Measurements from ENCODE around the gene PCBP3.
A peak's percentile ranks its signal among the peaks of the same experiment; 100 is the strongest.

PCBP3 gene

GRCh38 chr21:45844181-45844580, 200.7 kb downstream of the PCBP3 start:
- TF ChIP-seq, protein P1, sequence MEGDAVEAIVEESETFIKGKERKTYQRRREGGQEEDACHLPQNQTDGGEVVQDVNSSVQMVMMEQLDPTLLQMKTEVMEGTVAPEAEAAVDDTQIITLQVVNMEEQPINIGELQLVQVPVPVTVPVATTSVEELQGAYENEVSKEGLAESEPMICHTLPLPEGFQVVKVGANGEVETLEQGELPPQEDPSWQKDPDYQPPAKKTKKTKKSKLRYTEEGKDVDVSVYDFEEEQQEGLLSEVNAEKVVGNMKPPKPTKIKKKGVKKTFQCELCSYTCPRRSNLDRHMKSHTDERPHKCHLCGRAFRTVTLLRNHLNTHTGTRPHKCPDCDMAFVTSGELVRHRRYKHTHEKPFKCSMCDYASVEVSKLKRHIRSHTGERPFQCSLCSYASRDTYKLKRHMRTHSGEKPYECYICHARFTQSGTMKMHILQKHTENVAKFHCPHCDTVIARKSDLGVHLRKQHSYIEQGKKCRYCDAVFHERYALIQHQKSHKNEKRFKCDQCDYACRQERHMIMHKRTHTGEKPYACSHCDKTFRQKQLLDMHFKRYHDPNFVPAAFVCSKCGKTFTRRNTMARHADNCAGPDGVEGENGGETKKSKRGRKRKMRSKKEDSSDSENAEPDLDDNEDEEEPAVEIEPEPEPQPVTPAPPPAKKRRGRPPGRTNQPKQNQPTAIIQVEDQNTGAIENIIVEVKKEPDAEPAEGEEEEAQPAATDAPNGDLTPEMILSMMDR (IDR thresholded peaks at IDR 0.05; ENCODE audit: low read length): no peak
- no peak for TF ChIP-seq EZH2 (optimal IDR thresholded peaks at IDR 0.05; ENCODE audit: low read depth, low read length)
- TF ChIP-seq EZH2phosphoT487 (IDR thresholded peaks at IDR 0.05; ENCODE audit: low read length): no peak
- Histone ChIP-seq H3K9me2 (replicated peaks; ENCODE audit: insufficient read depth, low read length) (no peaks in the 10 kb centered on the region), H3F3A (ENCODE audit: insufficient read depth, low read length) (no peaks in the 10 kb centered on the region), H3K9ac (ENCODE audit: low read length) (no peak overlapping the region), H3K4me1 (ENCODE audit: low read length) (no peaks in the 10 kb centered on the region), H3K27me3 (replicated peaks; ENCODE audit: insufficient read depth, low read length) (no peaks in the 10 kb centered on the region), H3K4me3 (ENCODE audit: low read length) (no peak overlapping the region), H3K36me3 (replicated peaks; ENCODE audit: insufficient read depth, low read length) (no peaks in the 10 kb centered on the region), H2AFZ (ENCODE audit: low read length) (no peak overlapping the region), H3K27ac (ENCODE audit: low read length) (no peak overlapping the region), H3K9me3 (replicated peaks; ENCODE audit: insufficient read depth, low read length) (no peaks in the 10 kb centered on the region), H3K4me2 (ENCODE audit: low read depth, low read length) (no peak overlapping the region), H3K79me2 (ENCODE audit: low read length) (no peaks in the 10 kb centered on the region), H4K20me1 (ENCODE audit: insufficient read depth, low read length) (no peaks in the 10 kb centered on the region)
- DNase-seq: no peak

DNA sequence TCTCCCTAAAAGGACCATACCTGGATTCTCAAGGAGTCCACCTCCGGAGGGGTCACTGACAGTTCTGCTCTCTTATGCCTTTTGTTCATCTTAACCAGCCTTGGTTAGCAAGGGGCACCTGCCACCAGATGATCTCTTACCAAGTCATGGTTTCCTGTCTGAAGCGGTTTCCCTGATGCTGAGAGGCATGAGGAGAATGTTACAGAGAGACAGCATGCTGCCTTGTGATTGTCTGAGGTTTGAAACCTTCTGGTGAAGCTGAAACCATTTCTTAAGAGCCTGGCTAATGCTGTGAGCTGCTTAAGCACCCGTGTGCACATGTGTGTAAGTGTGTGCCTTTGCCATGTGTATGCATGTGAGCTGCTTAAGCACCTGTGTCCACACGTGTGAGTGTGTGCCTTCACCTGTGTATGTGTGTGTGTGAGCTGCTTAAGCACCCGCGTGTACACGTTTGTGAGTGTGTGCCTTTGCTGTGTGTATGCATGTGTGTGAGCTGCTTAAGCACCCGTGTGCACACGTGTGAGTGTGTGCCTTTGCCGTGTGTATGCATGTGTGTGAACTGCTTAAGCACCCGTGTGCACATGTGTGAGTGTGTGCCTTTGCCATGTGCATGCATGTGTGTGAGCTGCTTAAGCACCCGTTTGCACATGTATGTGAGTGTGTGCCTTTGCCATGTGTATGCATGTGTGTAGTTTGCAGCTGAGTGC, 201.7 kb downstream of the PCBP3 start:
- Histone ChIP-seq H3F3A (ENCODE audit: insufficient read depth, low read length) (no peaks in the 10 kb centered on the region), H3K9ac (ENCODE audit: low read length) (no peak overlapping the region), H3K79me2 (ENCODE audit: low read length) (no peaks in the 10 kb centered on the region), H3K27ac (ENCODE audit: low read length) (no peak overlapping the region), H3K9me2 (replicated peaks; ENCODE audit: insufficient read depth, low read length) (no peaks in the 10 kb centered on the region), H3K4me1 (ENCODE audit: low read length) (no peaks in the 10 kb centered on the region), H4K20me1 (ENCODE audit: insufficient read depth, low read length) (no peaks in the 10 kb centered on the region), H3K9me3 (replicated peaks; ENCODE audit: insufficient read depth, low read length) (no peaks in the 10 kb centered on the region), H3K27me3 (replicated peaks; ENCODE audit: insufficient read depth, low read length) (no peaks in the 10 kb centered on the region), H3K36me3 (replicated peaks; ENCODE audit: insufficient read depth, low read length) (no peaks in the 10 kb centered on the region), H3K4me2 (ENCODE audit: low read depth, low read length) (no peak overlapping the region), H3K4me3 (ENCODE audit: low read length) (no peak overlapping the region), H2AFZ (ENCODE audit: low read length) (no peak overlapping the region)
- peak; percentile 25 for DNase-seq
- no peak for TF ChIP-seq EZH2phosphoT487 (IDR thresholded peaks at IDR 0.05; ENCODE audit: low read length)
- TF ChIP-seq, protein P1 (IDR thresholded peaks at IDR 0.05; ENCODE audit: low read length): no peak
- TF ChIP-seq EZH2 (optimal IDR thresholded peaks at IDR 0.05; ENCODE audit: low read depth, low read length): no peak

- no peak for DNase-seq
- Histone ChIP-seq H3K9ac (ENCODE audit: low read length) (no peak overlapping the region), H3F3A (ENCODE audit: insufficient read depth, low read length) (no peaks in the 10 kb centered on the region), H3K4me3 (ENCODE audit: low read length) (no peak overlapping the region), H3K4me2 (ENCODE audit: low read depth, low read length) (no peak overlapping the region), H4K20me1 (ENCODE audit: insufficient read depth, low read length) (no peaks in the 10 kb centered on the region), H3K27me3 (replicated peaks; ENCODE audit: insufficient read depth, low read length) (no peaks in the 10 kb centered on the region), H3K36me3 (replicated peaks; ENCODE audit: insufficient read depth, low read length) (no peaks in the 10 kb centered on the region), H3K27ac (ENCODE audit: low read length) (no peak overlapping the region), H3K4me1 (ENCODE audit: low read length) (no peaks in the 10 kb centered on the region), H3K9me2 (replicated peaks; ENCODE audit: insufficient read depth, low read length) (no peaks in the 10 kb centered on the region), H2AFZ (ENCODE audit: low read length) (no peak overlapping the region), H3K79me2 (ENCODE audit: low read length) (no peaks in the 10 kb centered on the region), H3K9me3 (replicated peaks; ENCODE audit: insufficient read depth, low read length) (no peaks in the 10 kb centered on the region)
- TF ChIP-seq, protein P1 (IDR thresholded peaks at IDR 0.05; ENCODE audit: low read length): no peak
- no peak for TF ChIP-seq EZH2 (optimal IDR thresholded peaks at IDR 0.05; ENCODE audit: low read depth, low read length)
Measured at GRCh38 chr21:45845770-45846090, 202.2 kb downstream of the PCBP3 start.

Measured in MM.1S (cell line).